NCI-H1694 (cell line): ENCODE data around the gene THRAP3.
"Not testable (repeated sequence)": the region's sequence is repeated elsewhere in the genome, so short reads cannot be mapped to it uniquely, and the experiment has no call there.

ENCODE experiments used
- DNase-seq: peaks from one replicate; lab custom pipeline; 2025; lab: John Stamatoyannopoulos, UW

THRAP3 gene

GRCh38 chr1:36251794-36252481 is 27.7 kb downstream of the THRAP3 start:
- no peak for DNase-seq

GRCh38 chr1:36252482-36252824 is 28.2 kb downstream of the THRAP3 start:
- not testable (repeated sequence) for DNase-seq

- DNase-seq: no peak
Observed at GRCh38 chr1:36253161-36253862, 29.1 kb downstream of the THRAP3 start.

GRCh38 chr1:36256558-36257374 is 32.5 kb downstream of the THRAP3 start:
- DNase-seq: no peak

- DNase-seq: no peak
Observed at GRCh38 chr1:36257375-36257767, 33.1 kb downstream of the THRAP3 start.

- DNase-seq: no peak
Observed at GRCh38 chr1:36258960-36259344, 34.7 kb downstream of the THRAP3 start.

GRCh38 chr1:36268981-36269380 is 44.7 kb downstream of the THRAP3 start:
- DNase-seq: no peak

GRCh38 chr1:36269408-36269838 is 45.2 kb downstream of the THRAP3 start:
- no peak for DNase-seq

GRCh38 chr1:36273024-36273423 is 48.8 kb downstream of the THRAP3 start:
- DNase-seq: no peak

- DNase-seq: no peak
Observed at GRCh38 chr1:36274201-36274600, 50.0 kb downstream of the THRAP3 start.

- DNase-seq: no peak
Observed at GRCh38 chr1:36276688-36277087, 52.4 kb downstream of the THRAP3 start.

- DNase-seq: no peak
Observed at GRCh38 chr1:36279110-36279788, 55.0 kb downstream of the THRAP3 start.

- no peak for DNase-seq
Observed at GRCh38 chr1:36279789-36280296, 55.6 kb downstream of the THRAP3 start.

GRCh38 chr1:36284061-36284460 is 59.8 kb downstream of the THRAP3 start:
- no peak for DNase-seq

GRCh38 chr1:36284517-36284916 is 60.3 kb downstream of the THRAP3 start:
- no peak for DNase-seq

- DNase-seq: peak; percentile 47
Observed at GRCh38 chr1:36285443-36286101, 61.3 kb downstream of the THRAP3 start.

GRCh38 chr1:36286802-36287201 is 62.6 kb downstream of the THRAP3 start:
- DNase-seq: no peak

GRCh38 chr1:36287595-36287994 is 63.4 kb downstream of the THRAP3 start:
- no peak for DNase-seq

- no peak for DNase-seq
Observed at GRCh38 chr1:36295390-36295789, 71.1 kb downstream of the THRAP3 start.

- DNase-seq: no peak
Observed at GRCh38 chr1:36297062-36297461, 72.8 kb downstream of the THRAP3 start.

- no peak for DNase-seq
Observed at GRCh38 chr1:36298640-36299039, 74.4 kb downstream of the THRAP3 start.

- no peak for DNase-seq
Observed at GRCh38 chr1:36300526-36300925, 76.3 kb downstream of the THRAP3 start.
